ENCODE measurements around the gene SIN3B. TPM values are rescaled to one million over a fixed set of nuclear protein-coding genes. Genes with fewer than 3 reads are reported as not detected.

Gene SIN3B
- polyA plus RNA-seq, 3 donors, result 7.2 to 154 (median 10.2) TPM

DNA sequence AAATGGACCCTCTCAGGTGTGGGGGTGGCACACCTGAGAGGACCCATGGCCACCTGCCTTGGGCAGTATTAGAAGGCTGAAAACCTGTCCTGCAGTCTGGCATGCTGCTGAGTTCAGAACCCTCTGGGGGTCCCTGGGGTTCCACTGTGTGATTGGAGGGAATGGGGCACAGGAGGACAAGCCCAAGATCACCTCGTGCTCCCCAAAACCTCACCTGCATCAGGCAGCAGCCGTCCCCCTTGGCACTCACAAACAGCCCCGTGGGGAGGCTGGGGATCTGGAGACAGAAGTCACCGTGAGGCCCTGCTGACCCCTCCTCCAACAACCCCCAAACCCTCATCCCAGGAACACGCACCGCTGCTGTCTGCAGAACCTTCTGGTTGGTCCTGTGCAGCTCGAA, 74.1 kb downstream of the SIN3B start:
- DNase-seq, result no peak
- peak overlapping the region in 1 of 7 donors; percentile 25 for H3K27ac Mint-ChIP-seq
- H3K27ac ChIP-seq (ENCODE audit: low read depth in 1 of 2, low read length in 2 of 2), result no peak overlapping the region
- no peak overlapping the region for H2AFZ ChIP-seq (ENCODE audit: insufficient read depth, low read depth, low read length, poor library complexity, severe bottlenecking)
- peaks cover 20% of the 10 kb centered on the region for H3K4me1 Mint-ChIP-seq
- H3K9ac ChIP-seq (ENCODE audit: insufficient read depth, low read length, poor library complexity, severe bottlenecking), result no peak overlapping the region
- no peaks in the 10 kb centered on the region for H3K9me3 ChIP-seq (replicated peaks in 1 of 2; ENCODE audit: control insufficient read depth in 1 of 2, insufficient read depth in 1 of 2, low read length in 2 of 2)
- peaks cover 27 to 30% of the 10 kb centered on the region in 2 donors for H3K4me1 ChIP-seq (ENCODE audit: control insufficient read depth in 1 of 2, insufficient read depth in 2 of 2, low read length in 2 of 2)
- intact Hi-C loops (cut with micrococcal nuclease), result no loop called here
- no peaks in the 10 kb centered on the region for H3K36me3 ChIP-seq (replicated peaks in 1 of 2; ENCODE audit: control insufficient read depth in 1 of 2, insufficient read depth in 2 of 2, low read length in 2 of 2)
- peaks cover 0 to 5% (median 2%) of the 10 kb centered on the region in 7 donors for H3K9me3 Mint-ChIP-seq
- no CpG with 5 or more reads among the region's 7 CpGs for WGBS (ENCODE audit: insufficient coverage)
- H3K4me3 ChIP-seq (replicated peaks in 1 of 3; ENCODE audit: low read depth in 2 of 3, low read length in 3 of 3), result no peak overlapping the region
- TF ChIP-seq, protein P1, sequence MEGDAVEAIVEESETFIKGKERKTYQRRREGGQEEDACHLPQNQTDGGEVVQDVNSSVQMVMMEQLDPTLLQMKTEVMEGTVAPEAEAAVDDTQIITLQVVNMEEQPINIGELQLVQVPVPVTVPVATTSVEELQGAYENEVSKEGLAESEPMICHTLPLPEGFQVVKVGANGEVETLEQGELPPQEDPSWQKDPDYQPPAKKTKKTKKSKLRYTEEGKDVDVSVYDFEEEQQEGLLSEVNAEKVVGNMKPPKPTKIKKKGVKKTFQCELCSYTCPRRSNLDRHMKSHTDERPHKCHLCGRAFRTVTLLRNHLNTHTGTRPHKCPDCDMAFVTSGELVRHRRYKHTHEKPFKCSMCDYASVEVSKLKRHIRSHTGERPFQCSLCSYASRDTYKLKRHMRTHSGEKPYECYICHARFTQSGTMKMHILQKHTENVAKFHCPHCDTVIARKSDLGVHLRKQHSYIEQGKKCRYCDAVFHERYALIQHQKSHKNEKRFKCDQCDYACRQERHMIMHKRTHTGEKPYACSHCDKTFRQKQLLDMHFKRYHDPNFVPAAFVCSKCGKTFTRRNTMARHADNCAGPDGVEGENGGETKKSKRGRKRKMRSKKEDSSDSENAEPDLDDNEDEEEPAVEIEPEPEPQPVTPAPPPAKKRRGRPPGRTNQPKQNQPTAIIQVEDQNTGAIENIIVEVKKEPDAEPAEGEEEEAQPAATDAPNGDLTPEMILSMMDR (IDR thresholded peaks at IDR 0.05), result no peak
- H3K4me3 Mint-ChIP-seq, result no peak overlapping the region
- H4K20me1 ChIP-seq (ENCODE audit: insufficient read depth, low read length), result no peaks in the 10 kb centered on the region
- H3K27me3 ChIP-seq (ENCODE audit: control insufficient read depth in 2 of 2, insufficient read depth in 2 of 2, low read length in 2 of 2), result no peaks in the 10 kb centered on the region
- no peaks in the 10 kb centered on the region for H3K79me2 ChIP-seq (ENCODE audit: insufficient read depth, low read length)
- H3K36me3 Mint-ChIP-seq, result peaks cover 4 to 8% of the 10 kb centered on the region in 2 donors
- peaks cover 7 to 20% (median 15%) of the 10 kb centered on the region in 3 donors for H3K27me3 Mint-ChIP-seq (ENCODE audit: low read depth in 3 of 3)
- H3K4me2 ChIP-seq (replicated peaks; ENCODE audit: extremely low read depth, low read length, poor library complexity, severe bottlenecking), result no peak overlapping the region

DNA sequence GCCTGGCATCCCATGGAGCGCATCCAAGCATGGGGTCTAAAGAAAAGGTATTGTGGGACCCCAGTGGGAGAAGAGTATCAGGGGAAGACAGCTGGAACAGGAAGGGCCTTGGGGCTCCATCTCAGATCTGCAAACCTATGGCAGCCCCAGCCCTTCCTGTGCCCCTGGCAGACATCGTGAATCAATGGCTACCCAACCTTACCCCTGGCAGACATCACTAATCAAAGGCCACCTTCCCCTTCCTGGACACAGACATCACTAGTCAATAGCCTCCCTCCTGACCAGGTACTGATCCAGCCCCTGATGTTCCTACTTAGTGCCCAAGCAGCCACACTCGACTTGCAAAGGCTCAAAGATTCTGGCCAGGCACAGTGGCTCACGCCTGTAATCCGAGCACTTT, 75.4 kb downstream of the SIN3B start:
- H3K36me3 Mint-ChIP-seq, result peaks cover 0 to 2% of the 10 kb centered on the region in 2 donors
- H3K27ac Mint-ChIP-seq, result no peak overlapping the region
- Histone ChIP-seq H3K36me3 (replicated peaks in 1 of 2; ENCODE audit: control insufficient read depth in 1 of 2, insufficient read depth in 2 of 2, low read length in 2 of 2) (no peaks in the 10 kb centered on the region), H4K20me1 (ENCODE audit: insufficient read depth, low read length) (no peaks in the 10 kb centered on the region), H3K4me3 (replicated peaks in 1 of 3; ENCODE audit: low read depth in 2 of 3, low read length in 3 of 3) (no peak overlapping the region), H3K4me2 (replicated peaks; ENCODE audit: extremely low read depth, low read length, poor library complexity, severe bottlenecking) (no peak overlapping the region), H2AFZ (ENCODE audit: insufficient read depth, low read depth, low read length, poor library complexity, severe bottlenecking) (no peak overlapping the region), H3K4me1 (ENCODE audit: control insufficient read depth in 1 of 2, insufficient read depth in 2 of 2, low read length in 2 of 2) (peaks cover 15 to 19% of the 10 kb centered on the region in 2 donors), H3K27me3 (ENCODE audit: control insufficient read depth in 2 of 2, insufficient read depth in 2 of 2, low read length in 2 of 2) (no peaks in the 10 kb centered on the region), H3K27ac (ENCODE audit: low read depth in 1 of 2, low read length in 2 of 2) (no peak overlapping the region), H3K9me3 (replicated peaks in 1 of 2; ENCODE audit: control insufficient read depth in 1 of 2, insufficient read depth in 1 of 2, low read length in 2 of 2) (no peaks in the 10 kb centered on the region), H3K9ac (ENCODE audit: insufficient read depth, low read length, poor library complexity, severe bottlenecking) (no peak overlapping the region), H3K79me2 (ENCODE audit: insufficient read depth, low read length) (no peaks in the 10 kb centered on the region)
- DNase-seq, result no peak
- peaks cover 0 to 5% (median 2%) of the 10 kb centered on the region in 7 donors for H3K9me3 Mint-ChIP-seq
- intact Hi-C loops (cut with micrococcal nuclease), result no loop called here
- H3K4me3 Mint-ChIP-seq, result no peak overlapping the region
- H3K27me3 Mint-ChIP-seq (ENCODE audit: low read depth in 3 of 3), result peaks cover 6 to 14% (median 10%) of the 10 kb centered on the region in 3 donors
- WGBS (ENCODE audit: insufficient coverage), result 35% methylated on average over 2 of the region's 5 CpGs
- H3K4me1 Mint-ChIP-seq, result peaks cover 11% of the 10 kb centered on the region
- TF ChIP-seq, protein P1 (IDR thresholded peaks at IDR 0.05), result no peak

Measured in CD14-positive monocyte (primary cell).